ENCODE data around the gene GOLIM4.
"Not testable (repeated sequence)": the region's sequence is repeated elsewhere in the genome, so short reads cannot be mapped to it uniquely, and the experiment has no call there.

GOLIM4 gene

DNA sequence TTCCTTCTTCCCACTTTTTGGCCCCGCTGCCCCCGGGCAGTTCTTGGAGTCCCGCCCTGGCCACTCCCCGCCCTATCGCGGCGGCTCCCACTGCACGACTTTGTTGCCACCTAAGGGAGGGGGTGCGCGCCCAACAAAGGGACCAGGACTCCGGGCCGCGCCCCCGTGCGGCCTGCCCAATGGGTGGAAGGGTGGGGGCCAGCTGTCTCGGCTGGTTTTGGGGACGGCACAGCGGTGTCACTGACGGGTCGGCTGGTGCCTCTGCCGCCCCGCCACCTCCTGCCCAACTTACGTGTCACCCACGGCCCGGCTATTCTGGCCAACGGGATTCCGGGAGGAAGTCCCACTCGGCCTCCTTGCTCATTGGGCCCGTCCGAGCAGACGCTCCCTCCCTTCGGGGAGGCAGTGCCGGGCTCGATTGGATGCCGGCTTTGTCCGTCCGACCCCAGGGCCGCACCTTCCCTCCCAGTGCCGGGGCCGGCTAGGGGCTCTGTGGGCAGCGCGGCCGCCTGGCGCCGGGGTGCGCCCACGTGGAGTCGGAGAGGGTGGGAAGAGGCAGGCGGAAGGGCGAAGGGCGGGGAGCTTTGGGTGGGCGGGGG is at the start of gene GOLIM4:
Gene GOLIM4, minus strand, starts transcription at position 314 of the 599 bp plus-strand sequence. CDS start 639 bp downstream, outside the sequence.
- no peak for DNase-seq (ENCODE audit: low read depth in 1 of 2, low spot score in 1 of 2)

DNA sequence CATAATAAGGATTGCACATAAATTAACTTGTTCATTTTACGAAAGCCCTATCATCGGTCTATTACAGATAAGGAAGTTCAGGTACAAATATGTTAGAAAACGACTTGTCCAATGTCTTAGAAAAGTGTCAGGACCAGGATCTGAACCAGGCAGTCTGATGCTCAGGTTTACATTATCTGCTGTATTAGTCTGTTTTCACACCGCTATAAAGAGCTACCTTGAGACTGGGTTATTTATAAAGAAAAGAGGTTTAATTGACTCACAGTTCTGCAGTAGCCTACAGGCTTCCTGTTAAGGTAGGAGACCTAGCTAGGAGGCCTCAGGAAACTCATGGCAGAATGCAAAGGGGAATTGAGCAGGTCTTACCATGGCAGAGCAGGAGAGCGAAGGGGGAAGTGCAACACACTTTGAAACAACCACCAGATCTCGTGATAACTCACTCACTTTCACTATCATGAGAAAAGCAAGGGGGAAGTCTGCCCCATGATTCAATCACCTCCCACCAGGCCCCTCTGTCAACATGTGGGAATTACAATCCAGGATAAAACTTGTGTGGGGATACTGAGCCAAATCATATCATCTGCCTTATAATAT is 45.8 kb upstream of the GOLIM4 start:
- DNase-seq (ENCODE audit: low read depth in 1 of 2, low spot score in 1 of 2): no peak

DNA sequence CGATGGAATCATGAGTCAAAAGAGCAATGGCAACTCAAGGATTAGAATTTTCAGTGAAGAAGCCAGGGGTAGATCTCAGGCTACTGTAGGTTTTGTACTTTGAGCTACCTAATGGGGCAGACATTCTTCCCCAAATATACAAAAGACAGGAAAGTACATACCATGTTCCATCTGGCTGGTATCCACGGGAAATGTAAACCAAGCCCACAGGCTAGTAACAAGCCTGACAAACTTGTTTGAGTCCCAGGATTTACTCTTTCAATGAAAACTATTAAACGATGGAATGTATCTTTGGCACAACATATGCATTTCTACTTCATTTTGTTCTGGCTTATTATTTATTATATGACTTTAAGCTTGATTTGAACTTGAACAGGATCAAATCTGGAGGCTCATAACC is 44.2 kb upstream of the GOLIM4 start:
- no peak for DNase-seq (ENCODE audit: low read depth in 1 of 2, low spot score in 1 of 2)

GRCh38 chr3:168138421-168138820 is 42.7 kb upstream of the GOLIM4 start:
- DNase-seq (ENCODE audit: low read depth in 1 of 2, low spot score in 1 of 2): no peak

- no peak for DNase-seq (ENCODE audit: low read depth in 1 of 2, low spot score in 1 of 2)
Measured at GRCh38 chr3:168134931-168135330, 39.2 kb upstream of the GOLIM4 start.

- DNase-seq (ENCODE audit: low read depth in 1 of 2, low spot score in 1 of 2): not testable (repeated sequence)
Measured at GRCh38 chr3:168130250-168130649, 34.5 kb upstream of the GOLIM4 start.

DNA sequence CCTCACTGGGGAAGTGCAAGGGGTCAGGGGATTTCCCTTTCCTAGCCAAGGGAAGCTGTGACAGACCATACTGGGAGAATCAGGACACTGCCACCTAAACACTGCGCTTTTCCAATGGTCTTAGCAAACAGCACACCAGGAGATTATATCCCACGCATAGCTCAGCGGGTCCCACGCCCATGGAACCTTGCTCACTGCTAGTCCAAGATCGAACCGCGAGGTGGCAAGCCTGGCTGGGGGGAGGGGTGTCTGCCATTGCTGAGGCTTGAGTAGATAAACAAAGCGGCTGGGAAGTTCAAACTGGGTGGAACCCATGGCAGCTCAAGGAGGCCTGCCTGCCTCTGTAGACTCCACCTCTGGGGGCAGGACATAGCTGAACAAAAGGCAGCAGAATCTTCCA is 32.7 kb upstream of the GOLIM4 start:
- DNase-seq (ENCODE audit: low read depth in 1 of 2, low spot score in 1 of 2): not testable (repeated sequence)

GRCh38 chr3:168127466-168127865 is 31.7 kb upstream of the GOLIM4 start:
- DNase-seq (ENCODE audit: low read depth in 1 of 2, low spot score in 1 of 2): no peak

DNA sequence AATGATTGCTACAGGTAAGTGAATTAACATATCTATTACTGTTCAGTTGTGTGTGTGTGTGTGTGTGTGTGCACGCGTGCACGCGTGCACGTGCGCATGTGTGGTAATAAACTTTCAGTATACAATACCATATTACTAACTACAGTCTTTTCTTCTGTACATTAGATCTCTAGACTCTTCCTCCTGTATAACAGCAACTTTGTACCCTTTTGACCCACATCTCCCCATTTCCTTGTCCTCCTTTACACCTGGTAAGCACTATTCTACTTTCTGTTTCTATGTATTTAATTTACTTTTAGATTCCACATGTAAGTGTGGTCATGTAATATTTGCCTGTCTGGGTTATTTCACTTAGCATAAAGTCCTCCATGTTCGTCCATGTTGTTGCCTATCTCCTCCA is 29.1 kb upstream of the GOLIM4 start:
- DNase-seq (ENCODE audit: low read depth in 1 of 2, low spot score in 1 of 2): no peak

DNA sequence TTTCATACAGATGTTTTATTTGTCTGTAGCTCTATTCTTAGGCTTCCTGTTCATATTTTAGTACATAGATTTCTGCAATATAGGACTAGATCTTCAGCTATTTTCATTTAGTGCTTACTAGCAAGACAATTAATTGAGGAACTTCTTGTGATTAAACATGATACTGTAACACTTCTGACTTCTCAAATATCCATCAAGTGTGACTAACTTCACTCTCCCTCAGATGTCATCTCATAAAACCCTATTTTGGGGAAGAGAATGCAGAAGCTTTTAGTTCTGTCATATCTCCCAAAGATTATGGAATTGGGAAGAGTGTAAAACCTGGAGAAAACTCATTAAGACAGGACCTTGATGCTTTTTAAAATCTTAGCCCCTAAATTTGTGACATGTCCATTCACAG is 28.6 kb upstream of the GOLIM4 start:
- no peak for DNase-seq (ENCODE audit: low read depth in 1 of 2, low spot score in 1 of 2)

GRCh38 chr3:168123201-168124176 is 27.8 kb upstream of the GOLIM4 start:
- DNase-seq (ENCODE audit: low read depth in 1 of 2, low spot score in 1 of 2): no peak

GRCh38 chr3:168121184-168122017 is 25.7 kb upstream of the GOLIM4 start:
- no peak for DNase-seq (ENCODE audit: low read depth in 1 of 2, low spot score in 1 of 2)

DNA sequence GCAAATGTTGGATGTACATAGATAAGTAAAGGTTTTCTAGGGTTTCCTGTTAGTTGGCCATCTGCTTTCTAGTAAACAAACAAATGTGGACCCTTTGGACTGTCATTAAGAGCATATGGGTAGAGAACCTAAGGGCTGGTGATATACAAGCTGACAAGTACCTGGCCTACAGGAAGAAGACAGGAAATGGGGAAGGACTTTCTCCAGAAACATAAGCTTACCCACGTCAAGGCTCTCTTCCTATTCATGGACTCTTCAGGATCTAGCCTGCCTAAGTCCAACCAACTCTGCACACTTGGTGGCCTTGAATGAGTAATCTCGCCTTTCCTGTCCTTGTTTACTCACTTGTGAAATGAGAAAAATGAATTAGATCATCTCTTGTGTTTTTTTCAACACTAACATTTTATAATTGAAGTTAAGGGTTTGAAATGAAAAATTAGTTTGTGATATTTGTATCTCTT is 22.2 kb upstream of the GOLIM4 start:
- no peak for DNase-seq (ENCODE audit: low read depth in 1 of 2, low spot score in 1 of 2)

GRCh38 chr3:168117059-168117458 is 21.3 kb upstream of the GOLIM4 start:
- no peak for DNase-seq (ENCODE audit: low read depth in 1 of 2, low spot score in 1 of 2)

GRCh38 chr3:168116279-168116678 is 20.6 kb upstream of the GOLIM4 start:
- no peak for DNase-seq (ENCODE audit: low read depth in 1 of 2, low spot score in 1 of 2)

GRCh38 chr3:168113848-168114247 is 18.1 kb upstream of the GOLIM4 start:
- no peak for DNase-seq (ENCODE audit: low read depth in 1 of 2, low spot score in 1 of 2)

DNA sequence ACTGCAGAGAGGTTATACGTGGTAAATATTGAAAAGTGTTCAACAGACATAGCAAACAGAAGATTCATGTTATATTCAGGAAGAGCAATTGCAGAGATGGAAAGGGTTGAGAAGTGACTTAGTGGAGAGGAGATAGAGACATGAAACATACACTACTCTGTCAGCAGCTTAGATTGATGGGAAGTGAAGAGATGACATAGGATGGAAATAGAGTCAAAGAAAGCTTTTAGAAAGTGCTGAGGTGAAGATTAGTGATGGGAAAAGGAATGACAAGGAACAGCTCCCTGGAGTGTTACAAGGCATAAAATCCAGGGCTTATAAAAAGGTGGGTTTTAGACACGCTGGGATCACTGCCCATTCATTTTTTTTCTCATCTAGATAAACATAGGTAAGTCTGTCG is 17.2 kb upstream of the GOLIM4 start:
- DNase-seq (ENCODE audit: low read depth in 1 of 2, low spot score in 1 of 2): no peak

DNA sequence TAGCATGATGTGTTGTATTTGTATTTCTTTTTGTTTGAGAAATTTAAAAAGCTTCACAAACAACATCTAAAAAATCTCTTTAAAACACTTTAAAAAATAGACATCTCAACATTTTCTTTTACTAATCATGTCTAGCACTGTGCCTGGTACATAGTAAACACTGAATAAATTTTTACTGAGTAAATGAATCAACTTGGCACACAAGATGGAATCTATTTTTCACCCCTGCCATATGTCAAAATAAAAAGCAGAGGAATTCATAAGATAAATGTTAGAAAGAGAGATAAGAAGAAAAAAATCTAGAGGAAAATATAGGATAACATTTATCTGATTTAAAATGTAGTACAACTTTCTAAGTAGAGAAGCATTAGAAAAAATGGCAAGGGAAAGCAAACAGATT is 8.6 kb upstream of the GOLIM4 start:
- DNase-seq (ENCODE audit: low read depth in 1 of 2, low spot score in 1 of 2): no peak

- DNase-seq (ENCODE audit: low read depth in 1 of 2, low spot score in 1 of 2): no peak
Measured at GRCh38 chr3:168102735-168103410, 7.1 kb upstream of the GOLIM4 start.

DNA sequence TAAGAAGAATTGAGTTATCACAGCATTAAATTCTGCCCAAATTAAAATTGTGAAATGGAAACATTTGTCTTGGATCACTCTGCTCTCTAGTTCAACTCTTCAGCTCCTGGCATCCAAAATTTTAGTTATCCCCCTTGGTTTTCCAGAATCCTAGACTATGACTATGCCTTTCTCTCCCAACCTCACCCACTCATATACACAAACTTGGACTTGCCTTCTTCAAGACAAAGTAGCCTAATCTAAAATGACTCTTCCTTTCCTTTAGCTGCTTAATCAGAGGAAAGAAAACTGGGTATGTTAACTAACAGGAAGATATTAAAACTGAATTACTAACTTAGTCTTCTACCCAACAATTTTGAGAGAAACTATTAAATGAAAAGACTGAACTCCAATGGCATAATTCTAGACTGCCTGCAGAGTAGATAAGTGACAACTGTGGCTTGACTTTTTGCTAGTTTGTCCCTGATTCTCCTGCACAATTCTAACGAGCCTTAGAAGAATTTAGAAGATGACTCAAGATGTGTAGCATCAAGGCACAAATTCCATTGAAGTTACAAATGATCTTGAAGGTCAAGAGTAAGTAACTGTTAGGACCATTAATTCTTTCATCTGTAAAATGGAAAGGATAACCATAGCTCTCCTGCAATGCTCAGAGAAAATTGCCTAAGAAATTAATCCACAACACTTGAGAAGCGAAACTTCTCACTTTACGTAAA is 5.2 kb upstream of the GOLIM4 start:
- DNase-seq (ENCODE audit: low read depth in 1 of 2, low spot score in 1 of 2): no peak

All from stimulated activated CD4-positive, alpha-beta T cell treated with anti-CD3 and anti-CD28 coated beads, Interleukin-15, amount 100 ng/mL, for 1 hour (primary cell).